ENCODE data around the gene EFCAB6.

- no peak for TF ChIP-seq MYC (IDR thresholded peaks at IDR 0.05; ENCODE audit: low read depth, low read length)
- TF ChIP-seq MYC (CRISPR knock-in tag; IDR thresholded peaks at IDR 0.05; ENCODE audit: borderline replicate concordance, low read depth), result no peak
- TF ChIP-seq TAF1 (IDR thresholded peaks at IDR 0.05; ENCODE audit: control insufficient read depth, extremely low read depth, insufficient read depth, low read length, severe bottlenecking), result no peak
- no peak for TF ChIP-seq ZBTB26 (CRISPR knock-in tag; IDR thresholded peaks at IDR 0.05)
- no peak for TF ChIP-seq E2F6 (IDR thresholded peaks at IDR 0.05; ENCODE audit: borderline replicate concordance in 1 of 2, extremely low read depth in 1 of 2, insufficient read depth in 1 of 2, insufficient read length in 1 of 2, low read depth in 1 of 2, low read length in 1 of 2, poor library complexity in 1 of 2, severe bottlenecking in 1 of 2)
- TF ChIP-seq, protein P1, sequence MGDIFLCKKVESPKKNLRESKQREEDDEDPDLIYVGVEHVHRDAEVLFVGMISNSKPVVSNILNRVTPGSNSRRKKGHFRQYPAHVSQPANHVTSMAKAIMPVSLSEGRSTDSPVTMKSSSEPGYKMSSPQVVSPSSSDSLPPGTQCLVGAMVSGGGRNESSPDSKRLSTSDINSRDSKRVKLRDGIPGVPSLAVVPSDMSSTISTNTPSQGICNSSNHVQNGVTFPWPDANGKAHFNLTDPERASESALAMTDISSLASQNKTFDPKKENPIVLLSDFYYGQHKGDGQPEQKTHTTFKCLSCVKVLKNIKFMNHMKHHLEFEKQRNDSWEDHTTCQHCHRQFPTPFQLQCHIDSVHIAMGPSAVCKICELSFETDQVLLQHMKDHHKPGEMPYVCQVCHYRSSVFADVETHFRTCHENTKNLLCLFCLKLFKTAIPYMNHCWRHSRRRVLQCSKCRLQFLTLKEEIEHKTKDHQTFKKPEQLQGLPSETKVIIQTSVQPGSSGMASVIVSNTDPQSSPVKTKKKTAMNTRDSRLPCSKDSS (IDR thresholded peaks at IDR 0.05; ENCODE audit: low read depth, partially characterized antibody), result no peak
- no peak for TF ChIP-seq ZNF274 (IDR thresholded peaks at IDR 0.05; ENCODE audit: borderline replicate concordance, low read depth, low read length)
- TF ChIP-seq ZNF217 (CRISPR knock-in tag; IDR thresholded peaks at IDR 0.05), result no peak
- TF ChIP-seq, protein P2, sequence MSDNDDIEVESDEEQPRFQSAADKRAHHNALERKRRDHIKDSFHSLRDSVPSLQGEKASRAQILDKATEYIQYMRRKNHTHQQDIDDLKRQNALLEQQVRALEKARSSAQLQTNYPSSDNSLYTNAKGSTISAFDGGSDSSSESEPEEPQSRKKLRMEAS (CRISPR knock-in tag; IDR thresholded peaks at IDR 0.05), result no peak
- no peak for TF ChIP-seq POLR2A (conservative IDR thresholded peaks at IDR 0.05)
- no peak for TF ChIP-seq UBTF (IDR thresholded peaks at IDR 0.05; ENCODE audit: borderline replicate concordance in 1 of 2, low read depth in 2 of 2, low read length in 2 of 2)
Observed at GRCh38 chr22:43802897-43803495, 9.1 kb downstream of the EFCAB6 start.

All from K562 (cell line).